ACHN (cell line): ENCODE results near the gene CCDC90B.
"Not testable (repeated sequence)": the region's sequence is repeated elsewhere in the genome, so short reads cannot be mapped to it uniquely, and the experiment has no call there.

ENCODE experiments used
- DNase-seq: peaks from one replicate; pipeline ENCODE4 v3.0.0-alpha.2; 2015
- in situ Hi-C: cut with HindIII; loops from 2 replicates; pipeline ENCODE4 v1.10.0; 2017; ENCODE audit warnings: low sequenced_read_pairs, low pct_ligation_motif_present, low pct_unique_long_range_greater_than_20kb

Gene CCDC90B, protein sequence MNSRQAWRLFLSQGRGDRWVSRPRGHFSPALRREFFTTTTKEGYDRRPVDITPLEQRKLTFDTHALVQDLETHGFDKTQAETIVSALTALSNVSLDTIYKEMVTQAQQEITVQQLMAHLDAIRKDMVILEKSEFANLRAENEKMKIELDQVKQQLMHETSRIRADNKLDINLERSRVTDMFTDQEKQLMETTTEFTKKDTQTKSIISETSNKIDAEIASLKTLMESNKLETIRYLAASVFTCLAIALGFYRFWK

DNA sequence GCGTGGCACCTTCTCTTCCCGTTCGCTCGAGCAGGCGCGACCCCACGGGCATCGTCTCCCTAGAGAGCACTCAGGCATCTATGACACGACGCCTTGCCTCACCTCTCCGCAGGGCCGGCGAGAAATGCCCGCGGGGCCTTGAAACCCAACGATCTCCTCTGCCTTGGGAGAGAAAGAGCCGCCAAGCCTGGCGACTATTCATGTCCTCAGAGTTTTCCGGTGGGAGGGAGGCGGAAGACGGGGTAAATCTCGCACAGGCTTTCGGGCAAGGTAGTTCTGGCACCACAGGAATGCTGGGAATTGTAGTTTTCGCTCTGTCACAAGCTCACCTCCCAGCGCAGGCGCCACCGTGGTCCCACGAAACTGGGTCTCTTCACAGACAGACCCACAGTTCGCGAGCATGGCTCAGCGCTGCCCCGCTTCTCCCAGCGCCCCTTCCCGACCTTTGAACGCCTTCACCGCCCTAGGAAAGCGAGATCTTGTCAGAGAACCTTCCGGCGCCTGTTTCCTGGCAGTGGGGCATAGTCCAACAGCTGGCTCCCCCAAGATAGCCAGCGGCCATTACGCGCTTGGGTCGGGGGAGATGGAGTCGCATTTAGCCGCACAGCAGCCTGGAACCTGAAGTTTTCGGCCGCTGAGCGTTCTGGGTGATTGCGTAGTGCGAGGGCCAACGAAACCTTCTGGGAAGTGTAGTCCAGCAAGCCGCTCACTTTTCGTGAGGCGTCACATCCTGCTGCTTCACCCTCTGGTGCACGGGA, at the start of gene CCDC90B:
CCDC90B (minus strand) TSS at position 597 of the 758 bp plus-strand sequence; CDS start at position 202, 395 bp downstream.
- peak; percentile 94 for DNase-seq
- in situ Hi-C loops: no loop called here

DNA sequence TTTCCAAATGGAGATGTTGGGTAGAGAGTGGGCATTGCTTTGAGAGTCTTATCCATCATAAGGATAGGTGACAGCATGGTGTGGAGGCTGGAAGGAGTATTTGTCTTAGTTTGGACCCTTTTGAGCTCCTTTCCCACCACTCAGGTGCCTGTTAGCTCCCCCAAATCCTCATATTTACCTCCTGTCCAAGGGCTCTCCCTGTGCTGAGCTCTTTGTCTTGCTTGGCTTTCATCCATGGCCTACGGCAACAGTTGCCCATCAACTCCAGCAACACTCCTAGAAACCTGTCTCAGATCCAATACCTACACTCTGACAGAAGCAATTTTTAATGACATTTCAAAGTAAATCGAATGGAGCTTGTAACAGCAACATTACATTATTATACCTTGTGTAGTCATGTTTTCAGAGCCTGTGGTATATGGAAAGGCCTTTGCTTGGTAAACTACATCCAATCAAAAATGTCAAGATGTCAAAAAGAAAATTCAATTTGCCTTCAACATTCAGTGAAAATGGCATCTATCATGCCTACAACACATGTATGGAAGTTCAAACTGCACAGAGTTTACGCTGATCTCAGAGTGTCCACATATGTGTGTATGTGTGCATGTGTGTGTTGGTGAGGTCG, 49.4 kb upstream of the CCDC90B start:
- in situ Hi-C loops: no loop called here

DNA sequence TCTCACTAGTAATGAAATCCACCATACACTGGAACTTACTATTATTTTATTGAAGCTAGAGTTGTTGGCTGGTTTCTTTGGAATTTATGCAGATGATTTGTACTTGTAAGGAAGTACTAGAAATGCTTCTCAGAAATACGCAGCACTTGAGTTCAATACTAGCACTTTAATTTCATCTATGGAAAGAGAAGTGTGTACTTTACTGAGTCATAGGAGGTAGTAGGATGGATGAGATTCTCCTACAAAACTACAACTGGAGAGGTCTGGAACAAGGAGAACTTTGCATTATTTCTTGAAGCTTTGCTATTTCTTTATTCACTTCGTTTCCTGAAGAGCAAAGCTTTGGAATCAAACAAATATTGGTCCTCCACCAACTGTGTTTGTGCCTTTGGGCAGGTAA, 44.1 kb upstream of the CCDC90B start:
- in situ Hi-C loops: no loop called here
- no peak for DNase-seq

More for the DNA sequence above, 49.4 kb upstream of the CCDC90B start:
- no peak for DNase-seq

DNA sequence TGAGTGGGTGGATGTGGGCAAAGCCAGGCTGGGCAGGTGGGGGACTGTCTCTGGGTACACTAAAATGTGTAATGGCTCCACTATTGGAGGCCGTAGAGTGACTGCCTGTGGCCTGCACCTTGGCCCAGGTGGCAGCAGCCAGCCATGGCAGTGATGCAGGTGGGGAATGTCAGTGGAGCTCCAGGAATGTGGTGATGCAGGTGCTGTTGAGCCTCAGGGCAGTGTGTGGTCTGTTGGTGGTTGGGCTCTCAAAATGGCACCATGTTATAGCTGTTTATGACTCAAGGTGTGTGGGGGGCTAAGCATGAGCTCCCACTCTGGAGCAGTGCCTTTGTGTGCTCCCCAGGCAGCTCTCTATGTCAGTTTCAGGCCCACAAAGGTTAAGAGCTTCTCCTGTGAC, 40.2 kb upstream of the CCDC90B start:
- in situ Hi-C loops: no loop called here
- no peak for DNase-seq

DNA sequence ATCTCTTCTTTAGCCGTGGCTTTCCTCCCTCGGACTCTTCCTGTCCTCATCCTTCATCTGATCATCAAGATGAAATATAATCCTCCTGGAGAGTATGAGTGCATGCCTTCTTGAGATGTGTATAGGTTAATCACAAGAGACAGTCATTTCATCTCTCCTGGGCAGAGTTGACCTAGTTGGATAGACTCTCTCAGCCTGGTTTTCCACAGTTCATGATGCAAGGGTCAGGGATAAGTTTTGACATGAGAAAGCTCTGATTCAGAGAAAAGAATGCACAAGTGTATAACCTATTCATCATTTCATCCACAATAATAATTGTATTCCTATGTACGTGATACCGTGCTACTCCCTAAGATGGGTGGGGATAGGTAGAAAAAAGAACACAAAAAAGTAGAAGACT, 33.2 kb upstream of the CCDC90B start:
- DNase-seq: no peak
- in situ Hi-C loops: no loop called here

DNA sequence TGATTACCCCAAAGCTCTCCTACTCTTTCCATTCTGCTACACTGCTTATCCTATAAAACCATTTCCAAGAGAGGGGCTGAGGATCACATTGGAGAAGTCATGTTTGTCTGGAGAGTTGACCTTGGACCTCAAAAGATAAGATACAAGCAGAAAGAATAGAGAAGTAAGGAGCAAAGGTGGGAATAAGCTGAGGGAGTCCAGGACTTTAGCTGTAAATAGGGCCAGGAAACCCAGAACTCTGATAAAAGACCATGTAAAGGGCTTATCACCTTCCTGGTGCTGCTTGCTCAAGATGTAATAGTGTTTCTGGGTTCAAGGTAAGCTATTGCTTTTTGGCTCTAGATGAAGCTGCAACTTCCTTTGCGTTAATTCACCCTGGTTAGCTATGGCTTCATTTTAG, 32.8 kb upstream of the CCDC90B start:
- DNase-seq: no peak
- in situ Hi-C loops: no loop called here

DNA sequence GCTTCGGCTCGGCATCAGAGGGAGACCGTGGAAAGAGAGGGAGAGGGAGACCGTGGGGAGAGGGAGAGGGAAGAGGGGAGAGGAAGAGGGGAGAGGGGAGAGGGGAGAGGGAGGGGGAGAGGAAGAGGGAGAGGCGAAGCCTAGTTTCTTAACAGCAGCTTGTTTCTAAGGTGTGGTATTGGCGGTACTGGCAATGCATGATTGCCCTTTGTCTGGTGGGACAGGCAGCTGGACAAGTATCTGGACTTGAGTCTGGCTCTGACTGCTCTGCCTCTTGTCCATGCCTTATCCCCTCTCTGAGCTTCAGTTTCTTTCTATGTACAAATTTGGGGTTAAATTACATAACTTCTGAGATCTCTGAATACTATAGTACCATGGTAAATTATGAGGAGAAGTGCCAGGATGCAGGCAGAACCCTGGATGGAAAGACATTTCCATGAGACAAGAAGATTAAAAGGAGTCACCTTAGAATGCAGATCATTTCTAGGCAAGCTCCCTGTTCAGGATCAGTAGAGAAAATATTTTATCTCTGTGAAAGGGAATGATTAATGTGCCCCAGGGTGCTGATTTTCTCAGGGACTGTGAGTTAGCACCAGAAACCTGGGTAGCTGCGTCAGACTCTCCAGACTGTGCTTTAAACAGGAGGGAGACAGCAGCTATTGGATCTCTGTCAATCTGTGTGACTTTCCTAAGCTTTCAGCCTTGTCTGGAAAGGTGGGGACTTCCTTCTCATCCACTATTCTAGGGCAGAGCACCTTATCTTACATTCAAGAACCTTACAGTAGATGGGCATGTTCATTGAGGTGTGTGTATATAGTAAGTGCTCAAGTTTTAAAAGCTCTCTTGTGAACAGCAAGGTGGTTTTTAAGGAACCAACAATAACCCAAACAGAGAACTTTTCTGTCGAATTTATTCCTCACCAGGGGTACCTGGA, 31.9 kb upstream of the CCDC90B start:
- DNase-seq: no peak
- in situ Hi-C loops: no loop called here

DNA sequence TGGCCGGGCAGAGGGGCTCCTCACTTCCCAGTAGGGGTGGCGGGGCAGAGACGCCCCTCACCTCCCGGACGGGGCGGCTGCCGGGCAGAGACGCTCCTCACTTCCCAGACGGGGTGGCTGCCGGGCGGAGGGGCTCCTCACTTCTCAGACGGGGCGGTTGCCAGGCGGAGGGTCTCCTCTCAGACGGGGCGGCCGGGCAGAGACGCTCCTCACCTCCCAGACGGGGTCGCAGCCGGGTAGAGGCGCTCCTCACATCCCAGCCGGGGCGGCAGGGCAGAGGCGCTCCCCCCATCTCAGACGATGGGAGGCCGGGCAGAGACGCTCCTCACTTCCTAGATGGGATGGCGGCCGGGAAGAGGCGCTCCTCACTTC, 30.7 kb upstream of the CCDC90B start:
- in situ Hi-C loops, DNase-seq: not testable (repeated sequence)

DNA sequence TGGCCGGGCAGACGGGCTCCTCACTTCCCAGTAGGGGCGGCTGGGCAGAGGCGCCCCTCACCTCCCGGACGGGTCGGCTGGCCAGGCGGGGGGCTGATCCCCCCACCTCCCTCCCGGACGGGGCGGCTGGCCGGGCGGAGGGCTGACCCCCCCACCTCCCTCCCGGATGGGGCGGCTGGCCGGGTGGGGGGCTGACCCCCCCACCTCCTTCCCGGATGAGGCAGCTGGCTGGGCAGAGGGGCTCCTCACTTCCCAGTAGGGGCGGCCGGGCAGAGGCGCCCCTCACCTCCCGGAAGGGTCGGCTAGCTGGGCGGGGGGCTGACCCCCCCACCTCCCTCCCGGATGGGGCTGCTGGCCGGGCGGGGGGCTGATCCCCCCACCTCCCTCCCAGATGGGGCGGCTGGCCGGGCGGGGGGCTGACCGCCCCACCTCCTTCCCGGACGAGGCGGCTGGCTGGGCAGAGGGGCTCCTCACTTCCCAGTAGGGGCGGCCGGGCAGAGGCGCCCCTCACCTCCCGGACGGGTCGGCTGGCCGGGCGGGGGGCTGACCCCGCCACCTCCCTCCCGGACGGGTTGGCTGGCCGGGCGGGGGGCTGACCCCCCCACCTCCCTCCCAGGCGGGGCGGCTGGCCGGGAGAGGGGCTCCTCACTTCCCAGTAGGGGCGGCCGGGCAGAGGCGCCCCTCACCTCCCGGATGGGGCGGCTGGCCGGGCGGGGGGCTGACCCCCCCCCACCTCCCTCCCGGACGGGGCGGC, 30.2 kb upstream of the CCDC90B start:
- in situ Hi-C loops: not testable (repeated sequence)

DNA sequence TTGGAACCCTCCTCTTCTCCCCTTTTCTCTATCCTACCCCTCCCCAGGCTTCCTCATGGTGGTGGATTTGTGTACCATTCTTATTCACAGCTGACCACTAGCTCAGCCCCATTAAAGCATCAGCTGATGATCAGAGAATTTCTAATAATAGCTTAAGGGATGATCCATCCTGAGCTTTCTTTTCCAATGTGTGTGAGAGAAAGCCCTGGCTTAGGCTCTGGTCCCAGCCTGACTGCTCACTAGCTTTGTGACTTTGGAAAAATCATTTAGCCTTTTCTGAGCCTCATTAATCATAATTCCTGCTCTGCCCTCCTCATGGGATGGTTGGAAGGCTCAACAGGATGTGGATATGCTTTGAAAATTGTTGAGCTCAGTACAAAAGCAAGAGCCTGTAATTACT, 26.3 kb upstream of the CCDC90B start:
- in situ Hi-C loops: no loop called here
- DNase-seq: no peak

More for the DNA sequence above, 30.2 kb upstream of the CCDC90B start:
- not testable (repeated sequence) for DNase-seq

DNA sequence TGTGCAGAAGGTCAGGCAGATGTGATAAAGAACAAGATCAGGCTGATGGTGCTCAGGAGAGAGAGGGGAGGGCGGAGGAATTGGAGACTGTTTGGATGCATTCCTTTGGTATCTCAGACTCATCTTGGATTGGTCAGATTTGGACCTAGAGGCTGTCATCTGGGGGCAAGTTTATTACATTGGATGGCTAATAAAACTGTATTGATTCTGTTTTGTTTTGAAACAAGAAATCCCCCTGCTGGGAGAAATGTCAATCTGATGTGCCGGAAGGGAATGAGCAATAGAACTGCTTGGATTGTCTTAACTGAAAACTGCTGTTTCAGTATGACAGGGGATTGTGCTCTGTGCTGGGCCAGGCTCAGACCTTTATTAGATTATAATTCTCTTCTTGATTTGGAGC, 25.5 kb upstream of the CCDC90B start:
- no peak for DNase-seq
- in situ Hi-C loops: no loop called here

DNA sequence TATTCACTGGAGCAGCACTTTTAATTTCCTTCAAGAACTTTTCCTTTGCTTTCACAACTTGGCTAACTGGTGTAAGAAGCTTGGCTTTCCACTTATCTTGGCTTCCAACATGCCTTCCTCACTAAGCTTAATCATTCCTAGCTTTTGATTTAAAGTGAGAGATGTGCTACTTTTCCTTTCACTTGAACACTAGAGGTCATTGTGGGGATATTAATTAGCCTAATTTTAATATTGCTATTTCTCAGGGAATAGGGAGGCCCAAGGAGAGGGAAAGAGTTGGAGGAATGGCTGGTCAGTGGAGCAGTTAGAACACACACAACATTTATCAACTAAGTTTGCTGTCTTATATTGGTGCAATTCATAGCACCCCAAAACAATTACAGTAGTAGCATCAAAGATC, 24.6 kb upstream of the CCDC90B start:
- in situ Hi-C loops: no loop called here
- DNase-seq: no peak

DNA sequence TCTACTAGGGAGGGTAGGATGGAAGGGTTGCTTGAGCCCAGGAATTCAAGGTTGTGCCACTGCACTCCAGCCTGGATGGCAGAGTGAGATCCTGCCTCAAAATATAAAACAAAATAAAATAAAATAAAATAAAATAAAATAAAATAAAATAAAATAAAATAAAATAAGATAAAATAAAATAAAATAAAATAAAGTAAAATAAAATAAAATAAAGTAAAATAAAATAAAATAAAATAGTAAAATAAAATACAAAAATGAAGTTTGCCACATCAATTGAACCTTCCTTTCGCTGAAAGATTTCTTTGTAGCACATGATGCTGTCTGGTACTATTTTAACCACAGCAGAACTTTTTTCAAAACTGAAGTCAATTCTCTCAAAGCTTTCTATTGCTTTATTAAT, 22.4 kb upstream of the CCDC90B start:
- DNase-seq, in situ Hi-C loops: not testable (repeated sequence)

DNA sequence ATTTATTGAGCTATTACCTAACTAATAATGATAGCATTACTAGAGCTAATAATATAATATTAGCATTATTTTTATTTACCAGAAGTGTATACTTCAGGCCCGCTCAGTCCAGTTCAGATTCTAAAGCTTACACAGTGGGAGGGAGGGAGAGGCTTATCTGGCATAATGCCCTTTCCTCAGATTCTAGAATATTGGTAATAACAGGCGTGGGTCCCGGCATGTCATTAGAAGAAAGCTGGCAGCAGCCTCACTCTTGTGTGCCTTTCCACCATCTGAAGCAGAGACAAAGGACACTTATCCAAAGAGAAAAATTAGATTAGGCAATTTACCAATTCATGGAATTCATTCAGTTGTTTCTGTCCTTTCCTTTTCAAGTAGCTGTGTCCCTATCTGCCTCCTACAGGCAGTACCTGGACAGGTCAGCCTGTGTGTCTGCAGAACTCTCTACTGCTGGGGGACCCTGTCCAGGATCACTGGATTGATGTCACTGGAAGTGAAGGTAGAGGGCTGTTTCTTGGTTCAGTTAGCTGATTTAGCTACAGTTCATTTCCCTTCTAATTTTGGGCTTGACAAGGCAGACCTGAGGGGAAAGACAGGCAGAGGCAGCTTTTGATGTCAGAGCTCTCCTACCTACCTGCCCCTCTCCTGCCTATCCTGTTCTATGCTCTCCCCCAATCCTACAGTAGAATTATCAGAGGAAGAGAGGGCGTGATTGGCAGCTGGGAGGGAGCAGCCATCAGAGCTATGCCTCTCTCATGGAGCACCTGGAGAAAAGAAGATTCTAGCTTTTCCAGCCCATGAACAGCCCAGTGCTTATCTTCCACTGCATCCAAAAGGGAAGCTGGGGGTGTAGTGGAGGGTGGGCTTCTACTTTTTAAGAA, 20.3 kb upstream of the CCDC90B start:
- no peak for DNase-seq
- in situ Hi-C loops: no loop called here

DNA sequence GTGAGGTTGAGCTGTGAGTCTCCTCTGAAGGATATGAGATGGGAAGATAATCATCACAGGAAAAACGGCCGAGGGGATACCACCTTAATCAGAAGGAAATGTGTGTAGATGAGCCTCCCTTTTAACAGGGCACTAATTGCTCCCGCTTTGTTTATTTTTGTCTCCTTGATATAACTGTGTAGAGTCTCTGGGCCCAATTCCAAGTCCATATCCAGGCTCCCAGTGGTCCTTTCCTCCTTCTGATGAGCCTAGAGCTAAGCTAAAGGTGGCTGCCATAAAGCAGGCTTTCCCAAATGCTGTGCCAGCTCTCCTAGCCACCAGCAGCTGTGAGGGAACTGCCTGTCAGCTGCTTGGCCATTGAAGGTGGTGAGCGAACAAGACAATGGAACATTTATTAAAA, 17.1 kb upstream of the CCDC90B start:
- no peak for DNase-seq
- in situ Hi-C loops: no loop called here

DNA sequence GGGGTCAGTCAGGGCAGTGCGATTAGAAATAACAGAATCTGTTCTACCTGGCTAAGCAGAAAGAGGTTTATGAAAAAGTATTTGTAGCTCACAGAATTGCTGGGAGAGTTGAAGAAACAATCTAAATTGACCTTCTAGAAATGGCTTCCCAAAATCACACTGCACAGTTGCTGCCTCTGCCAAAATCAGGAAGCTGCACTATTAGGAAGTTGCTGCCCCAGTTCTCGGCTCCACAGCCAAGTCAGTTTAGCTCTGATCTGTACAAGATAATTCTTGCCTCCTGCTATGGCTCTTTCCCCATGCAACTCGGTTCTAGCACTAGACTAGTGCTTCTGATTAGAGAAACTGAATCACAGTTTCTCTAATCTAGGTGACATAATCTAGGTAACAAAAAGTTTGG, 16.0 kb upstream of the CCDC90B start:
- in situ Hi-C loops: no loop called here
- no peak for DNase-seq

DNA sequence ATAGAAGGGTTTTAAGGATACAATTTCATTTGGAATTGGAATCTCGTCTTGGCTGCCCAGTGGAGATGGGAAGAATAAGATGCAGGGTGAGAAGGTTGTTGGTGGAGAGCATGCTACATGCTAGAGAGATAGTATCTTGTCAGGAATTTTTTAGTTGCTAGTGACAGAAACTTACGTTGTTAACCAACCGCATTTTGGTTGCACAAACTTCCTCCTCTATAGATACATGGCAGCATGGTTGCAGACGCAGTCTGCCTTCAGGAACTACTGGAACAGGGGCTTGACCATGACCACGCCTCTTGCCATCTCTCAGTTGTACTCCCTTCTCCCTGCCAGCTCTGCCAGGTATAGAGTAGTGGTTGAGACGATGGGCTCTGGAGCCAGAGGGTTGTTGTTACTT, 13.5 kb upstream of the CCDC90B start:
- in situ Hi-C loops: no loop called here
- no peak for DNase-seq
